ENCODE data around the gene MAN2B2. TPM values are rescaled to one million over a fixed set of nuclear protein-coding genes. Genes with fewer than 3 reads are reported as not detected.

MAN2B2 gene
- total and polyA plus RNA-seq, 5 donors: 11.5 to 38.4 (median 27.8) TPM

DNA sequence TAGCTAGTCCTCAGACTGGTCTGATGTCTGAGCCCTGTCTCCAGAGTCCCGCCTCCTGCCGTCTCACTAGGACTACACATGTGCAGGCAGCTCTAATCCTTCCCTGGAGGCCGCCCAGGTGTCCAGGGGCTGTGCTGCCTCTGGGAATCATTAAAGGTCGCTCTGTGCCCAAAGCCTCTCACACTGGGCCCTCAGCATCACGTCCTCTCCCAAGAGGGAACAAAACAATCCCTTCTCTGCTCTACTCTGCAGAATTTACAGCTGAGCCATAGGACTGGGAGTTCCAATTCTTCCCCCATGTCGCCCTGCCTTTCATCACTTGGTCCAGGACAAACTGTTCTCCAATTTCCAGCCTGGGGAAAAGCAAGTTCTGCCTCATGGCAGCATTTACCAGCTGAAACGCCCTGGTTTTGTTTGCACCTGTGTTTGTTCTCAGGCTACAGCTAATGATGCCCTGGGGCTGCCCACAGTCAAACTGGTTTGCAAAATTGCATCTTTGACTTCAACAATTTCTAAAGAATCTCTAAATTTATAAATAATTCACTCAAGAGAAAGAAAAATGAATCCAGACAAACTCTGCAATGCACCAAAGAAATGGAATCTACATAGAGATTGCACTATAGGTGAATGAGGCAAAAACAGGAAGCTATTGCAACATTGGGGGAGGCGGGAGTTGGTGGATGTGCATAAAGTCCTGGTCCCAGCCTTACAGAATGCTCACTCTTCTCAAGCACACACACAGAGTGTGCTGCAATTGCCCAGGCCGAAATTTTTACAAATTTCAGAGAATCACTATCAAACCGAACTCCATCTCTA lies 58.3 kb downstream of the MAN2B2 start:
- ATAC-seq (no peak), DNase-seq (no peak)
- intact Hi-C loops (cut with DNase I): no loop called here
- Histone ChIP-seq H3K4me3 (ENCODE audit: low read length) (no peak overlapping the region), H3K9me3 (ENCODE audit: control insufficient read depth, low read length) (no peaks in the 10 kb centered on the region), H3K27ac (ENCODE audit: low read length) (no peak overlapping the region), H3K4me1 (ENCODE audit: control insufficient read depth, insufficient read depth, low read length) (no peaks in the 10 kb centered on the region), H3K27me3 (ENCODE audit: control insufficient read depth, insufficient read depth) (no peaks in the 10 kb centered on the region)
- WGBS: 82% methylated on average over 10 of the region's 10 CpGs

DNA sequence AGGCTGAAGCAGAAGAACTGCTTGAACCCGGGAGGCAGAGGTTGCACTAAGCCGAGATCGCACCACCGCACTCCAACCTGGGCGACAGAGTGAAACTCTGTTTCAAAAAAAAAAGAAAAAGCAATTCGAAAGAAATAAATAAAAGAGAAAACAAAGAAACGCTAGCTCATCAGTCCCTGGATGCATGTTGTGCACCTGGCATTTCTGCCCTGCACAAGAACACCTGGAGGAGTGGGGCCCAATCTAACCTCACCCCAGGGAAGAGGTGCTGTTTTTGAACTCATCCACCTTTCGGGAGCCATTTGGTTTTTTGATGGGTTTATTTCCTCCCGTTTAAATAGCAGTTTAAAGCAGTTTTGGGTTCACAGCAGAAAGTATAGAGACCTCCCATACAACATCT lies 59.8 kb downstream of the MAN2B2 start:
- DNase-seq: peak in 1 of 3 donors; percentile 28
- WGBS: 94% methylated on average over 9 of the region's 9 CpGs
- Histone ChIP-seq H3K9me3 (ENCODE audit: control insufficient read depth, low read length) (no peaks in the 10 kb centered on the region), H3K27ac (ENCODE audit: low read length) (no peak overlapping the region), H3K4me1 (ENCODE audit: control insufficient read depth, insufficient read depth, low read length) (no peaks in the 10 kb centered on the region), H3K4me3 (ENCODE audit: low read length) (no peak overlapping the region), H3K27me3 (ENCODE audit: control insufficient read depth, insufficient read depth) (no peaks in the 10 kb centered on the region)
- no peak for ATAC-seq
- intact Hi-C loops (cut with DNase I): no loop called here

DNA sequence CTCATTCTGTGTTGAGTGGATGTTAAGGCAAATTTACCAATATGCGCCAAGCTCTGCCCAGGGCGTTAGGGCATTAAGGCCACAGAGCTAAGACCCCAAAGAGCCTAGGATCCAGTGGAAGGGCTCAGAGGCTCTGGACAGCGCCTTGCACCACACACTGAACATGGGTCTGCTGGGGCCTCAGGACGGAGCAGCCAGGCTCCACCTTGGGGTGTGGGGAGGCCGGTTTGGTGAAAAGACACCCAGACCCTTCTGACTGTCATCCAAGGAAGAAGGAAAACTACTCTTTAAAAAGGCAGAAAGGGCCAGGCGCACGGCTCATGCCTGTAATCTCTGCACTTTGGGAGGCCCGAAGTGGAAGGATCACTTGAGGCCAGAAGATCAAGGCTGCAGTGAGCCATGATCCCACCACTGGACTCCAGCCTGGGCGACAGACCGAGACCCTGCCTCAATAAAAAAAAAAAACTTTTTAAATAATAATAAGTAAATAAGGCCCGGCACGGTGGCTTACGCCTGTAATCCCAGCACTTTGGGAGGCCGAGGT lies 64.2 kb downstream of the MAN2B2 start:
- no peaks in the 10 kb centered on the region for H3K9me3 ChIP-seq (ENCODE audit: control insufficient read depth, low read length)
- H3K4me3 ChIP-seq (ENCODE audit: low read length): no peak overlapping the region
- ATAC-seq (no peak), DNase-seq (peak in 1 of 3 donors; percentile 41)
- H3K27ac ChIP-seq (ENCODE audit: low read length): no peak overlapping the region
- H3K4me1 ChIP-seq (ENCODE audit: control insufficient read depth, insufficient read depth, low read length): peaks cover 7% of the 10 kb centered on the region
- intact Hi-C loops (cut with DNase I): no loop called here
- 96% methylated on average over 14 of the region's 14 CpGs for WGBS
- no peaks in the 10 kb centered on the region for H3K27me3 ChIP-seq (ENCODE audit: control insufficient read depth, insufficient read depth)

DNA sequence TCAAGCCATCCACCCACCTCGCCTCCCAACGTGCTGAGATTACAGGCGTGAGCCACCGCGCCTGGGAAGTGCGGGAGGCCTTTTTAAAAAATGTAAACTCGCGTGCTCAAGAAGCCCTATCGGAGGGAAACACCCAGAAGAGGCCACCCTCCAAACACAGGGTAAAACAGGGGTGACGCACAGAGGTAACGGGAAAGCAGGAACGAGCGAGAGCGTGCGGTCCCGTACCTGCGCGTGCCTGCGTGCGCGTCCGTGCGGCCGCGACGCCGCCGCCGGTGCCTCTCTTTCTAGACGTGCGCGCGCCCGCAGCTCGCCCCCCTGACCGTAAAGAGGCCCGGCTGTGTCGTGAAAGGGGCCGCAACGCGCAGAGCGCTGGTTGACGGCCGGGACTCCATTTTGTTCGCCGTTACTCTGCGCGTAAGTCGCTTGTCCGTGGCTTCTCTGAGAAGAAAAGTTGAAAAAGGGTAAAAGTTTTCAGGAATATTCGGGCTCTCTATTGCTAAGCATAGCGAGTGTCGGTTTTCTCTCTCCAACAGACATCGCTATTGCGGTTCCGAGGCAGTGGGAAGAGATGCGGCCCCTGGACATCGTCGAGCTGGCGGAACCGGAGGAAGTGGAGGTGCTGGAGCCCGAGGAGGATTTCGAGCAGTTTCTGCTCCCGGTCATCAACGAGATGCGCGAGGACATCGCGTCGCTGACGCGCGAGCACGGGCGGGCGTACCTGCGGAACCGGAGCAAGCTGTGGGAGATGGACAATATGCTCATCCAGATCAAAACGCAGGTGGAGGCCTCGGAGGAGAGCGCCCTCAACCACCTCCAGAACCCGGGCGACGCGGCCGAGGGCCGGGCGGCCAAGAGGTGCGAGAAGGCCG lies 65.5 kb downstream of the MAN2B2 start, which contains the start of gene MRFAP1:
Gene MRFAP1, plus strand, starts transcription at position 394 of the 872 bp plus-strand sequence. Its CDS starts 178 bp downstream, at position 572.
- intact Hi-C loops (cut with DNase I): no loop called here

DNA sequence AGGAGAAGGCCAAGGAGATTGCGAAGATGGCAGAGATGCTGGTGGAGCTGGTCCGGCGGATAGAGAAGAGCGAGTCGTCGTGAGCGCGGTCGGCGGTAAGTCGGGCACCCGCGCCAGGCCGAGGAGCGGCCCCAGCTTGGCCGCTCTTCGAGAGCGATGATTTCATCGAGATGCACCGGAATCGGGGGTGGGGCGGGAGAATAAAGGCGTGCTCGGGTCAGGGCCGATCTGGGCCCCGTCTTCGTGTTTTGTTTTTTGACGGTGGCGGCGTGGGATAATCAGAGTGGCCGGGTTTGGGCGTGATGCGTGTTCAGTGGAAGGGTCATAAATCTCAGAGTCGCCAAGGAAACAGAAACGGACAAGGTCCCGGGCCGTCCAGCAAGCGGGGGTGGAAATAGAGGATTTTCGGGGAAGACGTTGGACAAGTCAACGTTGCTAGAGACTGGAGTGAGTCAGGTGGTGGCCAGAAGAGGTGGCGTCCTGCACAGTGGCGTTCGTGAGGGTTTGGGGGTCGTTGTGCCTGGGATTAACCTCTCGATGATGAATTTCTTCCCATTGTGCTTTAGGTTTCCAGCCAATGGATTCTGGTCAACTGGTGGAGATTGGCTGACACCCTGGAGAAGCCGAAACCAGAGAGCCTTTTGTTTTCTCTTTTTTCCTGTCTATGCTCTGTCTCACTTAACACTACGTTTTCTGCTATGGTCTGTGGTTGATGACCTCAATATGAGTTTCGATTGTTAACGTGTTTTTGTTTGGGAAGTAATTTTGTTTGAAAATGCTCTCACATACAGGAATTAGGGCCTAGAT lies 66.4 kb downstream of the MAN2B2 start:
- Histone ChIP-seq H3K27me3 (ENCODE audit: control insufficient read depth, insufficient read depth) (no peaks in the 10 kb centered on the region), H3K27ac (ENCODE audit: low read length) (peak overlapping the region; percentile 83), H3K4me3 (ENCODE audit: low read length) (peak overlapping the region; percentile 49), H3K9me3 (ENCODE audit: control insufficient read depth, low read length) (no peaks in the 10 kb centered on the region), H3K4me1 (ENCODE audit: control insufficient read depth, insufficient read depth, low read length) (peaks cover 7% of the 10 kb centered on the region)
- under 1% methylated on average over 50 of the region's 50 CpGs for WGBS
- ATAC-seq: peak; percentile 56 to 85
- intact Hi-C loops (cut with DNase I): no loop called here
- DNase-seq: peak; percentile 63 to 74 (median 72)

More for the DNA sequence above, 65.5 kb downstream of the MAN2B2 start, which contains the start of gene MRFAP1:
- DNase-seq (peak; percentile 95 to 98 (median 98)), ATAC-seq (peak; percentile 95 to 97)
- Histone ChIP-seq H3K4me3 (ENCODE audit: low read length) (peak within 1 kb of the TSS; percentile 49), H3K9me3 (ENCODE audit: control insufficient read depth, low read length) (no peaks in the 10 kb centered on the region), H3K27ac (ENCODE audit: low read length) (peak within 1 kb of the TSS; percentile 83), H3K4me1 (ENCODE audit: control insufficient read depth, insufficient read depth, low read length) (peaks cover 7% of the 10 kb centered on the region), H3K27me3 (ENCODE audit: control insufficient read depth, insufficient read depth) (no peaks in the 10 kb centered on the region)
- under 1% methylated on average over 90 of the region's 90 CpGs for WGBS

DNA sequence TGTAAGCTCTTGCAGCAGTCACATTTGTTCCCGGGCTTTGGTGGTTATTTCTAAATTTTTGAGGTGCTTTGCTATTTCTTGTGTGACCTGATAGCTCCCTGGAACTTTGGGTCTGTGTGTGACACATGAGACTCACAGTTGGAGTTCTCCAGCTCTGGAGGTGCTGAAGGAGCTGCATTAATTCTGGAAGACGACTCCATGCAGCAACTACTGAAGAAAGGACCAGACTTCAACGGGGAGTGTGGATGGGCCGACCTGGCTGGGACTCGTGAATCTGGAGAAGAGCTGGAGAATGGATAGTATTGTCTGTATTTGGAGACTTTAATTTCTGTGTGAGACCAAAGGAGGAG lies 67.0 kb downstream of the MAN2B2 start:
- no peaks in the 10 kb centered on the region for H3K9me3 ChIP-seq (ENCODE audit: control insufficient read depth, low read length)
- peaks cover 7% of the 10 kb centered on the region for H3K4me1 ChIP-seq (ENCODE audit: control insufficient read depth, insufficient read depth, low read length)
- H3K4me3 ChIP-seq (ENCODE audit: low read length): peak overlapping the region; percentile 49
- H3K27me3 ChIP-seq (ENCODE audit: control insufficient read depth, insufficient read depth): no peaks in the 10 kb centered on the region
- intact Hi-C loops (cut with DNase I): no loop called here
- no peak for DNase-seq
- WGBS: 43% methylated on average over 5 of the region's 5 CpGs
- peak overlapping the region; percentile 10 for H3K27ac ChIP-seq (ENCODE audit: low read length)
- ATAC-seq: no peak

DNA sequence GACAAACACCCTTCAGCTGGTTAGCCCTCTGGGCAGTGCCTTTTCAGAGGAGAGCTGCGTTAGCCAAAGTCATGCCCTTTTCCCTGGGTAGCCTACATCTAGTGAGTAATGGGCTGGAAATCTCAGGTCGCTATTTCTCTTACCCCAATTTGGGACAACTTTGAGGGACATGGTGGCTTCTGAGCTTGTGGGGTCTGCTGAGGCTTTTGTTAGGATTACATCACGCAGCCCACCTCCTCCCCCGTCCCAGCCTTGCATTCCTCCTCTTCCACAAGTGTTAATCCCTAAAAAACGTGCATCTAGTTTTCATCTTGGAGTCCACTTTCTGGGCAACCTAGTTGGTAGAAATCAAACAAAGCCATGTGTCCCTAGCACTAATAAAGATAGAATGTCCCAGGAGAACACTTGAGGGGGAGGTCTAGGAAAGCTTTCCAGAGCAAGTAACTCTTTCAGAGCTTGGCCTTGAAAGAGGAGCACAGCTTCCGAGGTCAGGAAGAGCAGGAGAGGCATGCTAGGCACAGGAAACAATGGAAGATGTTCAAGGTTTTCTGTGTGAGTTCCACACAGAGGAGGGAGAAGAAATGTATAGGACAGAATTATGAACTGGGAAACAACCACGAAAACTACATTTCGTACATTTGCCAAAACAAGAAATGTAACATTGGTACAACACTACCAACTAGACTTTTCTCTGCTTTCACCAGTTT lies 68.3 kb downstream of the MAN2B2 start:
- Histone ChIP-seq H3K9me3 (ENCODE audit: control insufficient read depth, low read length) (no peaks in the 10 kb centered on the region), H3K27ac (ENCODE audit: low read length) (peak overlapping the region; percentile 5), H3K4me1 (ENCODE audit: control insufficient read depth, insufficient read depth, low read length) (peaks cover 7% of the 10 kb centered on the region), H3K4me3 (ENCODE audit: low read length) (no peak overlapping the region), H3K27me3 (ENCODE audit: control insufficient read depth, insufficient read depth) (no peaks in the 10 kb centered on the region)
- DNase-seq (no peak), ATAC-seq (no peak)
- intact Hi-C loops (cut with DNase I): no loop called here
- WGBS: 67% methylated on average over 8 of the region's 8 CpGs

DNA sequence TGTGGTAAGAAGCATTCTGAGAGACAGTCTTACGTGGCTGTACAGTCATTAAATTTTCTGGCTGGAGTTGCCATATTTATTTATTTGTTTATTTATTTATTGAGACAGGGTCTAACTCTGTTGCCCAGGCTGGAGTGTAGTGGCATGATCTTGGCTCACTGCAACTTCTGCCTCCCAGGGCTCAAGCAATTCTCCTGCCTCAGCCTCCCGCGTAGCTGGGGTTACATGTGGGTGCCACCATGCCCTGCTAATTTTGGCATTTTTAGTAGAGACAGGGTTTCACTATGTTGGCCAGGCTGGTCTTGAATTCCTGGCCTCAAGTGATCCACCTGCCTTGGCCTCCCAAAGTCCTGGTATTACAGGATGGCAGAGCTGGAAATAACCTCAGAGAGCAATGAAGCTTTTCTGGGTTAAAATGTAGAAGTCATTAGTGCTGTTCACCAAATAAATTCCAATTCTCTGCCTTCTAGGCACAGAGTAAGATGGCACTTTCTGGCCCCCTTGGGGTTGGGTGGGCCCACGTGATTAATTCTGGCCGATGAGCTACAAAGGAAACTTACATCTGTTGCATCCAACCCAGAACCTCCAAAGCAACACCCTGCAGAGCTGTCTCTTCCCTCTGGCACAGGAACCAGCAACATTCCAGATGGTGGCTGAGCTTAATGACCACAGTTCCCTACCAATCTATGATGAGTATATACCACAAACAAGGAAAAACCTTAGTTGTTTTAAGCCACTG lies 70.0 kb downstream of the MAN2B2 start:
- Histone ChIP-seq H3K27me3 (ENCODE audit: control insufficient read depth, insufficient read depth) (no peaks in the 10 kb centered on the region), H3K27ac (ENCODE audit: low read length) (no peak overlapping the region), H3K9me3 (ENCODE audit: control insufficient read depth, low read length) (no peaks in the 10 kb centered on the region), H3K4me3 (ENCODE audit: low read length) (no peak overlapping the region), H3K4me1 (ENCODE audit: control insufficient read depth, insufficient read depth, low read length) (peaks cover 7% of the 10 kb centered on the region)
- no peak for DNase-seq
- ATAC-seq: no peak
- WGBS: 71% methylated on average over 5 of the region's 5 CpGs
- intact Hi-C loops (cut with DNase I): no loop called here

DNA sequence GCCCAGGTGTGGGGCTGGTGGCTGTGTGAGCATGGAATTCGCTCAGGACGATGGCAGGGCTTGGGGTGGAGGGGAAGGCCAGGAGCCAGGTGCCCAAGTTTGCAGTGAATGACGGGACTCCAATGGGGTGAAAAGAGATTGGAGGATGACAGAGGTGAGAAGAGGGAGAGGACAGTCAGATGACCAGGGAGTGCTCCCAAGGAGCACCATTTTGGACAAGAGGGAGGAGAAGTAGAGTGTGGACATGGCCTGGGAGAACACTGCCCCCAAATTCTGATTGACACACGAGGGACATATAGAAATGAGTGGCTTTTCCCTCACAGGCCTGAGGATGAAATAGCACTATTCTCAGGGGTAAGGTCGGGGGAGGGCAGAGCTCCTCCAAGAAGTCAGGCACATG lies 72.2 kb downstream of the MAN2B2 start:
- no peak overlapping the region for H3K27ac ChIP-seq (ENCODE audit: low read length)
- WGBS: 84% methylated on average over 5 of the region's 5 CpGs
- no peak for DNase-seq
- no peaks in the 10 kb centered on the region for H3K27me3 ChIP-seq (ENCODE audit: control insufficient read depth, insufficient read depth)
- no peak for ATAC-seq
- no peak overlapping the region for H3K4me3 ChIP-seq (ENCODE audit: low read length)
- intact Hi-C loops (cut with DNase I): no loop called here
- peaks cover 5% of the 10 kb centered on the region for H3K4me1 ChIP-seq (ENCODE audit: control insufficient read depth, insufficient read depth, low read length)
- H3K9me3 ChIP-seq (ENCODE audit: control insufficient read depth, low read length): no peaks in the 10 kb centered on the region
